HepG2 (cell line): Measurements from ENCODE around the gene UBR1. TPM values are rescaled to one million over a fixed set of nuclear protein-coding genes. Genes with fewer than 3 reads are reported as not detected.

Experiments
- ATAC-seq: fragments of 200-7000 bp; cut with Tn5 transposase; 3 replicates; pipeline ENCODE4 v1.9.1; 2020; ENCODE audit warnings: mild to moderate bottlenecking, moderate library complexity
- BruUV-seq: library from RNA; stranded (reverse); fragments of 400-500 nt; replicated peaks from 2 replicates; lab custom pipeline; 2021; lab: Mats Ljungman, UMichigan
- CTCF ChIA-PET: fragments of 300-600 bp; formaldehyde crosslinking; extraction: SDS; loops from one replicate; lab custom pipeline; 2021; ENCODE audit warnings: low total read pairs, inconsistent platforms, low intra/inter-chr PET ratio; lab: Yijun Ruan, JAX
- POLR2A ChIA-PET: fragments of 350-600 bp; sonication (Branson Sonifier 250); formaldehyde crosslinking; loops from one replicate; lab custom pipeline; 2020; ENCODE audit warnings: antibody characterized with exemption, inconsistent platforms; lab: Yijun Ruan, JAX
- DNase-seq: peaks from one replicate; pipeline ENCODE4 v3.0.0-alpha.2; 2015; ENCODE audit warnings: low spot score
- FAIRE-seq: peaks from 3 replicates; lab custom pipeline; 2011; peaks lifted over from hg19 to GRCh38; lab: Jason Lieb, UNC
- H2AFZ ChIP-seq: one replicate; pipeline ENCODE4 v1.6.1; 2011; ENCODE audit warnings: low read length, inconsistent platforms
- H3K27ac ChIP-seq: fragments of 300-600 bp; 3 replicates; pipeline ENCODE4 v1.8.0; 2011; ENCODE audit warnings: mixed run types, mild to moderate bottlenecking, mixed read lengths, low read length, inconsistent platforms; ENCODE audit not compliant: insufficient read depth; ENCODE audit errors: extremely low read length
- H3K27me3 ChIP-seq, 2 experiments: fragments of 200-600 bp in 1 of 2; 2 replicates in 1 of 2; 3 replicates in 1 of 2; pipeline versions ENCODE4 v1.6.0 to v1.8.0; 2011; ENCODE audit warnings: low read length in 2 of 2, mild to moderate bottlenecking in 2 of 2, moderate library complexity in 2 of 2, inconsistent platforms in 1 of 2; ENCODE audit not compliant: insufficient read depth in 2 of 2, control insufficient read depth in 1 of 2
- H3K36me3 ChIP-seq, 2 experiments: fragments of 200-600 bp in 1 of 2; replicated peaks in 1 of 2; 2 replicates in 1 of 2; 3 replicates in 1 of 2; pipeline versions ENCODE4 v1.5.1 to v1.8.0; 2011; ENCODE audit warnings: low read length in 2 of 2, inconsistent platforms in 1 of 2; ENCODE audit not compliant: insufficient read depth in 2 of 2, control insufficient read depth in 1 of 2
- H3K4me1 ChIP-seq: 2 replicates; pipeline ENCODE4 v1.5.1; 2012; ENCODE audit warnings: low read length, inconsistent platforms; ENCODE audit not compliant: insufficient read depth
- H3K4me2 ChIP-seq: 2 replicates; pipeline ENCODE4 v1.6.0; 2011; ENCODE audit warnings: low read depth, low read length, inconsistent platforms
- H3K4me3 ChIP-seq, 3 experiments: fragments of 200-600 bp in 1 of 3; sonication (generic), shearing (Covaris generic) in 1 of 3; replicated peaks in 1 of 3; 2 replicates each; pipeline ENCODE4 v1.5.1; 2011 to 2016; ENCODE audit warnings: low read length in 3 of 3, inconsistent platforms in 2 of 3, low read depth in 2 of 3, mild to moderate bottlenecking in 2 of 3, control low read depth in 1 of 3, mixed read lengths in 1 of 3; ENCODE audit not compliant: insufficient read depth in 1 of 3
- H3K79me2 ChIP-seq: one replicate; pipeline ENCODE4 v1.6.1; 2011; ENCODE audit warnings: low read length, inconsistent platforms; ENCODE audit not compliant: insufficient read depth
- H3K9ac ChIP-seq: 2 replicates; pipeline ENCODE4 v1.6.0; 2011; ENCODE audit warnings: mild to moderate bottlenecking, low read depth, low read length, inconsistent platforms; ENCODE audit not compliant: insufficient read depth
- H3K9me3 ChIP-seq: 2 replicates; pipeline ENCODE4 v1.5.1; 2012; ENCODE audit warnings: mild to moderate bottlenecking, low read length
- H4K20me1 ChIP-seq: 2 replicates; pipeline ENCODE4 v1.6.0; 2011; ENCODE audit warnings: inconsistent platforms, mild to moderate bottlenecking, low read length, moderate library complexity; ENCODE audit not compliant: insufficient read depth
- EHMT2 ChIP-seq: fragments of 200-600 bp; sonication (generic); IDR thresholded peaks from 2 replicates; pipeline ENCODE4 v1.7.0; 2017; ENCODE audit warnings: antibody characterized with exemption, low read depth, low read length, borderline replicate concordance
- KDM1A ChIP-seq: IDR thresholded peaks from 2 replicates; pipeline ENCODE4 v1.6.1; 2016; ENCODE audit warnings: missing compliant biosample characterization
- MAFG ChIP-seq: sonication (generic); formaldehyde crosslinking; IDR thresholded peaks from 2 replicates; pipeline ENCODE4 v1.5.1; 2020; ENCODE audit warnings: mild to moderate bottlenecking, missing genetic modification reagents
- SIX1 ChIP-seq: sonication (generic); formaldehyde crosslinking; IDR thresholded peaks from 2 replicates; pipeline ENCODE4 v1.4.0; 2020; ENCODE audit warnings: missing genetic modification reagents, borderline replicate concordance
- SOX5 ChIP-seq: IDR thresholded peaks from 2 replicates; pipeline ENCODE4 v1.6.1; 2016; ENCODE audit warnings: borderline replicate concordance
- ZBTB49 ChIP-seq: sonication (generic); formaldehyde crosslinking; IDR thresholded peaks from 2 replicates; pipeline ENCODE4 v1.4.0; 2020; ENCODE audit warnings: missing genetic modification reagents, borderline replicate concordance
- ZFP36L1 ChIP-seq: sonication (generic); formaldehyde crosslinking; IDR thresholded peaks from 2 replicates; pipeline ENCODE4 v1.8.0; 2022; ENCODE audit warnings: mild to moderate bottlenecking, missing genetic modification reagents, moderate library complexity
- ZKSCAN8 ChIP-seq: IDR thresholded peaks from 2 replicates; pipeline ENCODE4 v1.6.1; 2016; ENCODE audit warnings: borderline replicate concordance, missing genetic modification reagents, missing compliant biosample characterization
- ZNF143 ChIP-seq: sonication (generic); formaldehyde crosslinking; IDR thresholded peaks from 2 replicates; pipeline ENCODE4 v1.4.0; 2020; ENCODE audit warnings: missing genetic modification reagents
- ZNF382 ChIP-seq: sonication (generic); formaldehyde crosslinking; IDR thresholded peaks from 2 replicates; pipeline ENCODE4 v1.5.0; 2020; ENCODE audit warnings: missing genetic modification reagents, mild to moderate bottlenecking, borderline replicate concordance
- ZNF446 ChIP-seq: sonication (generic); formaldehyde crosslinking; IDR thresholded peaks from 2 replicates; pipeline ENCODE4 v1.5.0; 2020; ENCODE audit warnings: mild to moderate bottlenecking, missing genetic modification reagents
- WGBS: methylation state at CpG from one replicate; pipeline ENCODE4 v1.1.6; 2017; ENCODE audit warnings: low lambda C conversion rate; 5-methylcytosine and 5-hydroxymethylcytosine counted together
- in situ Hi-C: cut with HindIII; loops from 2 replicates; pipeline ENCODE4 v1.10.0; 2017; ENCODE audit warnings: low pct_unique_long_range_greater_than_20kb; ENCODE audit not compliant: extremely low pct_ligation_motif_present
- intact Hi-C: fragments of 100-400 bp; cut with micrococcal nuclease; formaldehyde crosslinking; loops from one replicate; pipeline ENCODE4 v1.10.0; 2022; ENCODE audit not compliant: unreplicated experiment
- polyA plus RNA-seq, 8 experiments: library from polyadenylated mRNA; depleted of rRNA in 3 of 8; stranded (reverse) in 7 of 8; unstranded in 1 of 8; fragments of >200 nt; fragmentation: Illumina TruSeq in 4 of 8; extraction: Trizol in 4 of 8; gene quantifications; 2 replicates each; pipeline versions ENCODE4 v1.2.1 to v1.2.3, GENCODE V29; 2011 to 2016; ENCODE audit warnings: low read depth in 4 of 8, missing spikeins in 1 of 8, mixed read lengths in 1 of 8; ENCODE audit not compliant: insufficient read depth in 1 of 8
- total RNA-seq, 5 experiments: library from RNA; depleted of rRNA; stranded (reverse); fragments of >200 nt; fragmentation: Illumina TruSeq; extraction: Trizol; gene quantifications; 2 replicates each; pipeline ENCODE4 v1.2.3, GENCODE V29; 2016; ENCODE audit warnings: low read depth in 1 of 5
- TF ChIP-seq, protein P1 (sequence below): sonication (generic); formaldehyde crosslinking; IDR thresholded peaks from 2 replicates; pipeline ENCODE4 v1.4.0; 2020; ENCODE audit warnings: missing genetic modification reagents, borderline replicate concordance
- TF ChIP-seq, protein P2 (sequence below): IDR thresholded peaks from 2 replicates; pipeline ENCODE4 v1.6.1; 2016; ENCODE audit warnings: missing compliant biosample characterization, missing genetic modification reagents, borderline replicate concordance
- TF ChIP-seq, protein P3 (sequence below): IDR thresholded peaks from 2 replicates; pipeline ENCODE4 v1.6.1; 2016; ENCODE audit warnings: missing biosample characterization, missing genetic modification reagents, low read depth

UBR1 gene
- total and polyA plus RNA-seq, 2 of the 13 experiments (the other 11 are each of a cell fraction or from before 2014, with no cell fraction given) = 6.4 to 18.0 TPM

DNA sequence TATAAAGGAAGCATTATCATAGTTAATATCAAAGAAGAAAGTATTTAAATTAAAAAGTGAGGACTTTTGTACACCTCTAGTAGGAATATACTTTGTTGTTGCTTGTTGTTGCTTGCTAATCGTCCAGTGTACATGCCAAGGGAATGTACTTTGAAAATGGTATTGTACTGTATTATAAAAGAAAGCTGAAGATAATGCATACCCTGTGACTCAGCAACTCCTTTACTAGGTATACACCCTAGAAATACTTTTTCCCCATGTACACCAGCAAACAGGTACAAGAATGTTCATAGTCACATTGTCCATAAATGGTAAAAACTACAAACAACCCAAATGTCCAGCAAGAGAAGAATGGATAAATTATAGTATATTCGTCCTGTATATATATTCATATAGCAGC, 197.3 kb downstream of the UBR1 start:
- no peak for TF ChIP-seq SIX1 (CRISPR knock-in tag)
- TF ChIP-seq ZKSCAN8 (CRISPR knock-in tag) = no peak
- no peak for TF ChIP-seq KDM1A (CRISPR knock-in tag)
- TF ChIP-seq ZFP36L1 (CRISPR knock-in tag) = no peak
- TF ChIP-seq SOX5 = no peak
- TF ChIP-seq, protein P1, sequence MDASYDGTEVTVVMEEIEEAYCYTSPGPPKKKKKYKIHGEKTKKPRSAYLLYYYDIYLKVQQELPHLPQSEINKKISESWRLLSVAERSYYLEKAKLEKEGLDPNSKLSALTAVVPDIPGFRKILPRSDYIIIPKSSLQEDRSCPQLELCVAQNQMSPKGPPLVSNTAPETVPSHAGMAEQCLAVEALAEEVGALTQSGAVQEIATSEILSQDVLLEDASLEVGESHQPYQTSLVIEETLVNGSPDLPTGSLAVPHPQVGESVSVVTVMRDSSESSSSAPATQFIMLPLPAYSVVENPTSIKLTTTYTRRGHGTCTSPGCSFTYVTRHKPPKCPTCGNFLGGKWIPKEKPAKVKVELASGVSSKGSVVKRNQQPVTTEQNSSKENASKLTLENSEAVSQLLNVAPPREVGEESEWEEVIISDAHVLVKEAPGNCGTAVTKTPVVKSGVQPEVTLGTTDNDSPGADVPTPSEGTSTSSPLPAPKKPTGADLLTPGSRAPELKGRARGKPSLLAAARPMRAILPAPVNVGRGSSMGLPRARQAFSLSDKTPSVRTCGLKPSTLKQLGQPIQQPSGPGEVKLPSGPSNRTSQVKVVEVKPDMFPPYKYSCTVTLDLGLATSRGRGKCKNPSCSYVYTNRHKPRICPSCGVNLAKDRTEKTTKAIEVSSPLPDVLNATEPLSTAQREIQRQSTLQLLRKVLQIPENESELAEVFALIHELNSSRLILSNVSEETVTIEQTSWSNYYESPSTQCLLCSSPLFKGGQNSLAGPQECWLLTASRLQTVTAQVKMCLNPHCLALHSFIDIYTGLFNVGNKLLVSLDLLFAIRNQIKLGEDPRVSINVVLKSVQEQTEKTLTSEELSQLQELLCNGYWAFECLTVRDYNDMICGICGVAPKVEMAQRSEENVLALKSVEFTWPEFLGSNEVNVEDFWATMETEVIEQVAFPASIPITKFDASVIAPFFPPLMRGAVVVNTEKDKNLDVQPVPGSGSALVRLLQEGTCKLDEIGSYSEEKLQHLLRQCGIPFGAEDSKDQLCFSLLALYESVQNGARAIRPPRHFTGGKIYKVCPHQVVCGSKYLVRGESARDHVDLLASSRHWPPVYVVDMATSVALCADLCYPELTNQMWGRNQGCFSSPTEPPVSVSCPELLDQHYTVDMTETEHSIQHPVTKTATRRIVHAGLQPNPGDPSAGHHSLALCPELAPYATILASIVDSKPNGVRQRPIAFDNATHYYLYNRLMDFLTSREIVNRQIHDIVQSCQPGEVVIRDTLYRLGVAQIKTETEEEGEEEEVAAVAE (CRISPR knock-in tag) = no peak
- no peak for TF ChIP-seq ZNF143 (CRISPR knock-in tag)
- no peak for TF ChIP-seq EHMT2
- TF ChIP-seq, protein P2, sequence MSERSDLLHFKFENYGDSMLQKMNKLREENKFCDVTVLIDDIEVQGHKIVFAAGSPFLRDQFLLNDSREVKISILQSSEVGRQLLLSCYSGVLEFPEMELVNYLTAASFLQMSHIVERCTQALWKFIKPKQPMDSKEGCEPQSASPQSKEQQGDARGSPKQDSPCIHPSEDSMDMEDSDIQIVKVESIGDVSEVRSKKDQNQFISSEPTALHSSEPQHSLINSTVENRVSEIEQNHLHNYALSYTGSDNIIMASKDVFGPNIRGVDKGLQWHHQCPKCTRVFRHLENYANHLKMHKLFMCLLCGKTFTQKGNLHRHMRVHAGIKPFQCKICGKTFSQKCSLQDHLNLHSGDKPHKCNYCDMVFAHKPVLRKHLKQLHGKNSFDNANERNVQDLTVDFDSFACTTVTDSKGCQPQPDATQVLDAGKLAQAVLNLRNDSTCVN = no peak
- no peak for TF ChIP-seq ZNF382 (CRISPR knock-in tag)
- TF ChIP-seq ZNF446 (CRISPR knock-in tag) = no peak
- TF ChIP-seq, protein P3, sequence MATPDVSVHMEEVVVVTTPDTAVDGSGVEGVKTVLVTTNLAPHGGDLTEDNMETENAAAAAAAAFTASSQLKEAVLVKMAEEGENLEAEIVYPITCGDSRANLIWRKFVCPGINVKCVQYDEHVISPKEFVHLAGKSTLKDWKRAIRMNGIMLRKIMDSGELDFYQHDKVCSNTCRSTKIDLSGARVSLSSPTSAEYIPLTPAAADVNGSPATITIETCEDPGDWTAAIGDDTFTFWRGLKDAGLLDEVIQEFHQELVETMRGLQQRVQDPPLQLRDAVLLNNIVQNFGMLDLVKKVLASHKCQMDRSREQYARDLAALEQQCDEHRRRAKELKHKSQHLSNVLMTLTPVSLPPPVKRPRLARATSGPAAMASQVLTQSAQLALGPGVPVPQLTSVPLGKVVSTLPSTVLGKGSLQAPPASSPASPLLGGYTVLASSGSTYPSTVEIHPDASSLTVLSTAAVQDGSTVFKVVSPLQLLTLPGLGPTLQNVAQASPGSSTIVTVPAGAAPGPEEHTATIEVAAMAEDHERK (CRISPR knock-in tag) = no peak
- no peak for TF ChIP-seq ZBTB49 (CRISPR knock-in tag)
- TF ChIP-seq MAFG (CRISPR knock-in tag) = no peak
- DNase-seq (no peak), FAIRE-seq (no peak), ATAC-seq (no peak)
- no peaks in the 10 kb centered on the region for H3K36me3 ChIP-seq
- CTCF ChIA-PET = no interaction called here
- intact Hi-C loops (no loop called here), in situ Hi-C loops (no loop called here)
- no peaks in the 10 kb centered on the region; the same call in 1 of the 2 replicates for H4K20me1 ChIP-seq
- H3K9ac ChIP-seq = no peak overlapping the region
- no peak overlapping the region for H2AFZ ChIP-seq
- H3K4me2 ChIP-seq = no peak overlapping the region
- WGBS = 94% methylated on average over 2 of the region's 2 CpGs
- no TSS peak for BruUV-seq
- POLR2A ChIA-PET = no interaction called here
- no peaks in the 10 kb centered on the region for H3K27me3 ChIP-seq
- no peaks in the 10 kb centered on the region for H3K4me1 ChIP-seq
- H3K9me3 ChIP-seq = no peaks in the 10 kb centered on the region
- H3K4me3 ChIP-seq = no peak overlapping the region
- H3K79me2 ChIP-seq = peaks cover 3% of the 10 kb centered on the region
- H3K27ac ChIP-seq = no peak overlapping the region
